GM21619 (cell line): ENCODE measurements around the gene AGBL1.

Experiments
- ATAC-seq: cut with Tn5 transposase; IDR thresholded peaks from one replicate; pipeline ENCODE4 v1.9.1; 2021; ENCODE audit not compliant: unreplicated experiment

AGBL1 gene

GRCh38 chr15:86630946-86631345 lies 551.3 kb downstream of the AGBL1 start:
- no peak for ATAC-seq

GRCh38 chr15:86634146-86634545 lies 554.5 kb downstream of the AGBL1 start:
- no peak for ATAC-seq

DNA sequence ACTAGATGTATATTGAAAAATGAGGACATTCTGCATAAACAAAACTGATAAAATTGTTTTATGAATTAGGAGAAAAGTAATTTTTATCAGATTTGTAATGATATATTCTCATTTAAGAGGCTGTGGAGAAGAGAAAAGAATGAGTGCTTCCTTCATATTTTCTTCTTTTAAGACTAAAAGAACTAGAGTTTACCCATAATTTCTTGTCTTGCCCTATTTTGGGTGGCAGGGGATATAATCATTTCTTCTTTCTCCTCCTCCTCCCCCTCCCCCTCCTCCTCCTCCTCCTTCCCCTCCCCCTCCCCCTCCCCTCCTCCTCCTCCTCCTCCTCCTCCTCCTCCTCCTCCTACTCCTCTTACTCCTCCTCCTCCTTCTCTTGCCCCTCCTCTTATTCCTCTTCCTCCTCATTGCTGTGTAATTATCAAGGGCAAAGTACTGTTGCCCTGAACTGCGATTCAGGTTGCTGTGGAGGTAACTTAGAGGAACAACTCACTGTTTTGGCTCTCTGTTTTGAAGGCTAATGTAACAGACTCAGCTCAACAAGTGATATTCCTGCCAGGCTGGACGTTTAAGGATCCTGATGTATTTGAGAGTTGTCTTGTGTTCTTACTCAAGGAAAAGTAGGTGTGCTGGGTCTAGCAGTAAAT lies 555.4 kb downstream of the AGBL1 start:
- ATAC-seq: no peak

- ATAC-seq: no peak
Observed at GRCh38 chr15:86644339-86644738, 564.7 kb downstream of the AGBL1 start.

GRCh38 chr15:86645925-86646500 lies 566.3 kb downstream of the AGBL1 start:
- ATAC-seq: no peak

DNA sequence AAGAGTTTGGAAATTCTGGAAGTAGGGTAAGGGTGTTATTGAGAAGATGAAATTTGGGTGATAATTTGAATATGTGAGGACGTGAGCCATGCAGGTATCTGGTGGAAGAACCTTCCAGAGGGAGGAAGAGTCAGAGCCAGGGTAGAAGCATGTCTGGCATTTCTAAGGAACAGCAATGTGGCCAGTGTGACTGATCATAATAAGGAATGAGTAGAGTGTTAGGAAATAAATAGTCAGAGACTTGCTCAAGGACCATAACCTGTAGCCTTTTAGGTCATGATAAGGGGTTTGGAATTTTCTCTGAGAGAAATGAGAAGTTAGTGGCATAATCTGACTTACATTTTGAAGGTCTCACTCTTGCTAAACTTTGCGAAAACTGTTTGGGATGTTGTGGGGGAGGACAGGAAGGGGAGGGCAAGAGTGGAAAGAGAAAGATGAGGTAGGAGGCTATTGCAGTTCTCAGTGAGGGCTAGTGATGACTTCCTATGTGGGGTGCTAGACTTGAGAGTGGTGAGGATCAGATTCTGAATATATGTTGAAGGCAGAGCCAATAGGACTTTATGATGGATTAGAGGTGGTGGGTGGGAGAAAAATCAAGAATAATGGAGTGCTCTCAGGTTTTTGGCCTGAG lies 568.3 kb downstream of the AGBL1 start:
- no peak for ATAC-seq

- no peak for ATAC-seq
Observed at GRCh38 chr15:86649277-86649676, 569.6 kb downstream of the AGBL1 start.

DNA sequence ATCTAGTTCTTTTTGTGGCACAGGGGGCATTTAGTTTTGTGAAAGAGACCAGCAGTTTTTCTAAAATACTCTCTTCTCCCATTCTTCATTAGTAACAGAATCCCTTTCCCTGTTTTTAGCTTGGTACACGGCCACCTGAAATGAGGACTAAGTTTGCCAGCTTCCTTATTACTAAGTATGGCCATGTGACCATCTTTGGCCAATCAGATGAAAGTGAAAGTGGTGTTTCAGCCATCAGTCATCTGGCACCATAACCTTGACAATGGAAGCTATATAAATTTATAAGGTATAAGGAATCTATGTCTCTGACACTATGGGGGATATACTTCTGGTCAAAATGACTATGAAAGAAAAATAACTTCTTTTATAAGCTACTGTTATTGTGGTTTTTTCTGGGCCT lies 570.4 kb downstream of the AGBL1 start:
- no peak for ATAC-seq

GRCh38 chr15:86653344-86654197 lies 573.9 kb downstream of the AGBL1 start:
- ATAC-seq: no peak

DNA sequence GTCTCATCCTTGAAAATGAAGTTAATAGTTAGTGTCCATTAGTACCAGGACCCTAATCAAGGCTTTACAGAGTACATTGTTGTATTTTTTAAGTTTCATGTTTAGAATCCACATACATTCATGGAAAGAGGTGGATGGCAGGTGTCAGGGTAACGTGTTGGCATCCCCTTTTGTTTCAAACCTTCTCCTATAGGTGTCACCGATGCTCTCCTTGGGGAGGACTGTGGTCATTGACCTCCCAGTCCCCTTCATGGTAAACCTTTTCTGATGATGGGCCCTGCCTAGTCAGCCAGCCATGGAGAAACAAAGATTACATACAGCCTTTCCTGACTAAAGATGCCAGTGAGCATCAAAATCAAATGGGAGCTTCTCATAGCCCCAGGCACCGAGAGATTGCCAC lies 574.8 kb downstream of the AGBL1 start:
- ATAC-seq: no peak

- no peak for ATAC-seq
Observed at GRCh38 chr15:86657305-86657704, 577.6 kb downstream of the AGBL1 start.

DNA sequence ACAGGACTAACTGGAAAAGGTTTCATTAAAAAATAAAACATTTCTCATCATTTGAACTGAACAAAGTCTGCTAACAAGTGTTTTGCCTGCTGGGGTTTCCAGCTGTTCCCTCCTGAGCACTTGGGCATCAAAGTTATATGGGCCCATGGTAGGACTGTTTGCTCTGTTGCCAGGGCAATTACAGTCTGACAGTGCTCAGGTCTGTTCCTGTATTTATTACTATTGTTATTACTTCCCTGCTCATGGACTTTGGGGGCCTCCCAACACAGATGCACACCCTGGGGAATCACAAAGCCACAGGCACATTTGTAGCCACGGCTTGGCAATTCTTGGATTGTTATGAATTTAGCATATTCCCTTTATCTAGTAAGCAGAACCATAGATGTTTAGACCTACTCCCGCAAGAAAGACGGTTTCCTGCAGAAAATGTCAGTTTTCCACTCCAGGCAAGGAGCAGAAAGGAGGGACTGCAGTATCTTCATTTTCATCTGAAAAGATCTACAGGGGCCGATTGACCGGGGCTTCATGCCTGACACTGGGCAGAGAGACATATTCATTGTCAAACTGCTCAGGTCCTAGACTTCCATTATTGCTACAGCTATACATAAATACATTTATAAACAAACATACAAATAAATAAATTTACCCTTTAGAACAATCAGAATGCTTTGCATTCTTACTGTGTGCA lies 580.2 kb downstream of the AGBL1 start:
- ATAC-seq: no peak

- no peak for ATAC-seq
Observed at GRCh38 chr15:86661580-86661979, 581.9 kb downstream of the AGBL1 start.

DNA sequence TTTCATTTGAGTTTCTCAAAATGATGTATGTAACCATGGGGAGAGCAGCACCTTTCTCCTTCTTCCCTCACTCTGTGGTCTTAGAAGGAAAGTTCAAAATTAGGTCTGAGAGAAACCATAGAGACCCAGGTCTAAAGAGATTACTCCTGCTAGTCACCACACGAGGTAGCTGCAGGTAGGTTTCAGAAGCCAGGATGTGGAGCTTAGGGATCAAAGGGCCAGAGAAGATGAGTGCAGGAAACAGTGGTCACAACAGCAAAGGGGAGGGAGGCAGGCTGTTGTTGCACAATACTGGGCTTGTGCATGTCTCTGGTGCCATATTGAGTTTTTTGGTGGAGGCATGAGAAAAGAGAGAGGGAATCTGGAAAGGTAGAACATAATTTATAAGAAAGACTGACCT lies 583.6 kb downstream of the AGBL1 start:
- ATAC-seq: no peak

- ATAC-seq: no peak
Observed at GRCh38 chr15:86663979-86664378, 584.3 kb downstream of the AGBL1 start.

- ATAC-seq: no peak
Observed at GRCh38 chr15:86664581-86664980, 584.9 kb downstream of the AGBL1 start.

DNA sequence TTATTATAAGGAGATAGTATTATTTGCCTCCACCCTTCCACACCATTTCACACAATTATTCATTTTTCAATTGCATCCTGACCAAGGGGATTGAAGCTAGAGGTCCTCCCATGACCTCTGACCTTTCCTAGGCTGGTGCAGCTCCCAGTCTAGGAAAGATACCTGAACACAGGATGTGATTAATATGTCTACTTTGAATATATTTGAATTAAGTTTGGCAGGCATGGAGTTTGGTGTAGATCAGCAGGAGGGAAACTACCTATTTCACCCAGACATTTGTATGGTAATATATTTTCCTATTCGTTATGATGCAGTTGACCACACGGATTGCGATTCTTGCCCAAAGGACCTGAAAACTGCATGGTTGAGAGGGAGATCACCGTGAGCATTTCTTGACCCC lies 596.3 kb downstream of the AGBL1 start:
- ATAC-seq: no peak

- ATAC-seq: no peak
Observed at GRCh38 chr15:86677278-86677677, 597.6 kb downstream of the AGBL1 start.

DNA sequence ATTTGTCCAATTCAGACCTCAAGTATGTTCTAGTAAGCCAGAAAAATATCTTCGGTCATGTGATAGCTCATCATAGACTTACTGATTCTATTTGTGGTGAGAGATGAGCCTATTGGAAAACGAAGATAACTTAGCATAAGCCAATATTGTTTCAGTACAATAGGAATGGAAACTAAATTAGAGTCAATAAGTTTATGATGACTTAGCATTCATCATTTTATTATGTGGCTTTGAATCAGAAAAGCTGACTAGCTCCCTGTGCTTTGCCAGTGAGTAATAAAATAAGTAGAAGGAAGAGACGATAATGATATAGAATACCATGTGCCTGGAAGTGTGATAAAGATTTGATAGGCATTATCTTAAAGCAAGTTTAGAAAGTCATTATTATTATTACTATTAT lies 605.6 kb downstream of the AGBL1 start:
- ATAC-seq: no peak

GRCh38 chr15:86689006-86689405 lies 609.3 kb downstream of the AGBL1 start:
- ATAC-seq: no peak

- ATAC-seq: no peak
Observed at GRCh38 chr15:86690566-86690965, 610.9 kb downstream of the AGBL1 start.
